Gastroesophageal sphincter (tissue), 4 donors: ENCODE results near the gene PDZD11. TPM values are rescaled to one million over a fixed set of nuclear protein-coding genes. Genes with fewer than 3 reads are reported as not detected.

Source experiments
- ATAC-seq: fragments of 150-250 bp; one replicate; pipeline ENCODE4 v1.9.1; 2016; ENCODE audit warnings: mild to moderate bottlenecking, moderate library complexity
- H3K27ac ChIP-seq, 4 donors: fragments of 200-600 bp; sonication (generic) in 3 of 4; 1 replicate in 3 of 4; 2 replicates in 1 of 4; pipeline ENCODE4 v1.5.1; 2016 to 2019
- H3K27me3 ChIP-seq: fragments of 200-600 bp; sonication (generic); one replicate; pipeline ENCODE4 v1.5.1; 2019
- H3K36me3 ChIP-seq, 2 donors: fragments of 200-600 bp; sonication (generic); one replicate each; pipeline ENCODE4 v1.5.1; 2019; ENCODE audit warnings: control low read depth in 1 of 2
- H3K4me1 ChIP-seq, 3 donors: fragments of 200-600 bp; sonication (generic); 1 replicate in 2 of 3; 2 replicates in 1 of 3; pipeline ENCODE4 v1.5.1; 2016 to 2019; ENCODE audit warnings: control low read depth in 2 of 3
- H3K4me3 ChIP-seq, 2 donors: fragments of 200-600 bp; sonication (generic); one replicate each; pipeline ENCODE4 v1.5.1; 2019; ENCODE audit warnings: mild to moderate bottlenecking in 1 of 2, moderate library complexity in 1 of 2
- H3K9me3 ChIP-seq, 3 donors: fragments of 200-600 bp; sonication (generic); one replicate each; pipeline ENCODE4 v1.5.1; 2017 to 2019; ENCODE audit warnings: control low read depth in 2 of 3
- EP300 ChIP-seq: sonication (generic); formaldehyde crosslinking; IDR thresholded peaks from one replicate; pipeline ENCODE4 v1.6.1; 2017; ENCODE audit warnings: antibody characterized with exemption, mild to moderate bottlenecking
- POLR2A ChIP-seq, 2 donors: fragments of 450-650 bp; IDR thresholded peaks; one replicate each; pipeline ENCODE4 v1.6.1; 2017; ENCODE audit warnings: antibody characterized with exemption in 2 of 2, mild to moderate bottlenecking in 2 of 2, moderate library complexity in 1 of 2
- POLR2AphosphoS5 ChIP-seq: sonication (generic); formaldehyde crosslinking; IDR thresholded peaks from one replicate; pipeline ENCODE4 v1.6.1; 2017; ENCODE audit warnings: antibody characterized with exemption
- WGBS, 2 donors: methylation state at CpG; one replicate each; pipeline ENCODE4 v1.1.5; 2018; ENCODE audit warnings: low coverage in 1 of 2; 5-methylcytosine and 5-hydroxymethylcytosine counted together
- total RNA-seq, 4 donors: library from RNA; depleted of rRNA; stranded (reverse); fragments of >200 nt; gene quantifications; one replicate each; pipeline ENCODE4 v1.1.0, GENCODE V29; 2016
- TF ChIP-seq, protein P1 (sequence below), 4 experiments: fragments of 200-600 bp in 2 of 4; fragments of 450-650 bp in 2 of 4; sonication (generic) in 1 of 4; IDR thresholded peaks; one replicate each; pipeline ENCODE4 v1.5.1; 2017 to 2019; ENCODE audit warnings: antibody characterized with exemption in 4 of 4, mild to moderate bottlenecking in 2 of 4, moderate library complexity in 2 of 4

Gene PDZD11, protein sequence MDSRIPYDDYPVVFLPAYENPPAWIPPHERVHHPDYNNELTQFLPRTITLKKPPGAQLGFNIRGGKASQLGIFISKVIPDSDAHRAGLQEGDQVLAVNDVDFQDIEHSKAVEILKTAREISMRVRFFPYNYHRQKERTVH
- total RNA-seq: 10 to 100 TPM; 27.7 to 33.5 (median 32.3) TPM

DNA sequence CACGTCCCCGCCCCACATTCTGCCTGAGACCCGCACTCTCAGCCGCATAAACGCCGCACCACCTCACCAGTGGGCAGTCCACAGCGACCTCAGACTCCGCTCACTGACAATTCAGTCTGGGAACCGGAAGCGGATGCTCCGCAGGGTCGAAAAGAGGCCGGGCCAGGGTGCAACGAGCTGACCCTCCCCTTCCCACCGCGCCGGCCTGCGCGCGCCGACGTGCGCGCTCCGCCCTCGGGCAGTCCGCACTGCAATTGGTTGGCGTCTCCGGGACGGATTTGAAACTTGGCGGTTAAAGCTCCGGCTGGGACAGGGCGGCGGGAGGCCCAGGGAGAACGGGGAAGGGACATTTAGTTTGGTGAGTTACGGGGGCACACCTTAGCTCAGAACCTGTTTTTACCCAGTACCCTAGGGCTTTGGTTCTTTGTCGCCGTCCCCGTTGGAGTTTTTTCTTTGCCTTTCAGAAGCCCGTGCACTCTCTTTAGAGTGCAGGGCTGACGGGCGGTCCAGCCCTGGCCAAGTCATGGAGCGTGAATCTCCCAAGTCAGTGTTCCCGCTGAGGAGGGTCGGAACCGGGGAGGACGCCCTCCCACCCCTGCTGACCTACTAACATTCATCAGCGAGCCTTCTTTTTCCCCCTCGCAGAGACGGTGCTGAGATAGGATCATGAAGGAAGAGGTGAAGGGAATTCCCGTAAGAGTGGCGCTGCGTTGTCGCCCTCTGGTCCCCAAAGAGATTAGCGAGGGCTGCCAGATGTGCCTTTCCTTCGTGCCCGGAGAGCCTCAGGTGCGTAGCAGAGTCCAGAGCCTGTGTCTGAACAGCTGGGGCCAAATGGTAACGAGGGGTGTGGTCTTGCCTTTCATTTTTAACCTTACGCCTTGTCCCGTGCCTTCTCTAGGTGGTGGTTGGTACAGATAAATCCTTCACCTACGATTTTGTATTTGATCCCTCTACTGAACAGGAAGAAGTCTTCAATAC, at the start of gene PDZD11, which contains the start of gene KIF4A:
TSS of gene PDZD11 (minus strand) at position 135 of the 978 bp plus-strand sequence. CDS start 586 bp downstream, outside the sequence.
TSS of gene KIF4A (plus strand) at position 312 of the 978 bp plus-strand sequence. CDS start at position 667, 355 bp downstream.
- 0 to 15% methylated on average over 5 to 7 of the region's 62 CpGs for WGBS, 2 donors
- TF ChIP-seq POLR2A (IDR thresholded peaks at IDR 0.05): peak in 1 of 2 donors; percentile 12
- TF ChIP-seq POLR2AphosphoS5: peak; percentile 48
- no peak for TF ChIP-seq EP300
- TF ChIP-seq, protein P1, sequence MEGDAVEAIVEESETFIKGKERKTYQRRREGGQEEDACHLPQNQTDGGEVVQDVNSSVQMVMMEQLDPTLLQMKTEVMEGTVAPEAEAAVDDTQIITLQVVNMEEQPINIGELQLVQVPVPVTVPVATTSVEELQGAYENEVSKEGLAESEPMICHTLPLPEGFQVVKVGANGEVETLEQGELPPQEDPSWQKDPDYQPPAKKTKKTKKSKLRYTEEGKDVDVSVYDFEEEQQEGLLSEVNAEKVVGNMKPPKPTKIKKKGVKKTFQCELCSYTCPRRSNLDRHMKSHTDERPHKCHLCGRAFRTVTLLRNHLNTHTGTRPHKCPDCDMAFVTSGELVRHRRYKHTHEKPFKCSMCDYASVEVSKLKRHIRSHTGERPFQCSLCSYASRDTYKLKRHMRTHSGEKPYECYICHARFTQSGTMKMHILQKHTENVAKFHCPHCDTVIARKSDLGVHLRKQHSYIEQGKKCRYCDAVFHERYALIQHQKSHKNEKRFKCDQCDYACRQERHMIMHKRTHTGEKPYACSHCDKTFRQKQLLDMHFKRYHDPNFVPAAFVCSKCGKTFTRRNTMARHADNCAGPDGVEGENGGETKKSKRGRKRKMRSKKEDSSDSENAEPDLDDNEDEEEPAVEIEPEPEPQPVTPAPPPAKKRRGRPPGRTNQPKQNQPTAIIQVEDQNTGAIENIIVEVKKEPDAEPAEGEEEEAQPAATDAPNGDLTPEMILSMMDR (IDR thresholded peaks at IDR 0.05): no peak
- Histone ChIP-seq H3K9me3 (no peaks in the 10 kb centered on the region), H3K4me1 (peaks cover 0 to 10% (median 0%) of the 10 kb centered on the region in 3 donors), H3K27ac (peak within 1 kb of the TSS; percentile 35 to 76 (median 71)), H3K36me3 (peaks cover 0 to 28% of the 10 kb centered on the region in 2 donors), H3K27me3 (no peaks in the 10 kb centered on the region), H3K4me3 (peak within 1 kb of the TSS; percentile 54 to 55)
- ATAC-seq: peak; percentile 96

DNA sequence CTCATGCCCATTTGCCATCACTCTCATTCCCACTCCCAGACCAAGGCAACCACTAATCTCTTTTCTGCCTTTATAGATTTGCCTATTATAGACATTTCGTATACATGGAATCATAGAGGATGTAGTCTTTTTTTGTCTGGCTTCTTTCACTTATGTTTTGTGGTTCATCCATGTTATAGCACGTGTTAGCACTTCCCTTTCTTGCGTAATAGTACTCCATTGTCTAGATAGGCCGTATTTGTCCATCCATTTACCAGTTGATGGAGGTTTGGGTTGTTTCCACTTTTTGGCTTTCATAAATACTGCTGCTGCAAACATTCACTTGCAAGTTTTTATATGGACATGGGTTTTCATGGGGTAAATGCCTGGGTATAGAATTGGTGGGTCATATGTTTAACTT, 48.6 kb upstream of the PDZD11 start:
- Histone ChIP-seq H3K27me3 (no peaks in the 10 kb centered on the region), H3K27ac (no peak overlapping the region), H3K4me3 (no peak overlapping the region), H3K9me3 (no peaks in the 10 kb centered on the region), H3K4me1 (no peaks in the 10 kb centered on the region), H3K36me3 (no peaks in the 10 kb centered on the region)
- TF ChIP-seq, protein P1 (IDR thresholded peaks at IDR 0.05): no peak
- TF ChIP-seq POLR2AphosphoS5: no peak
- no peak for TF ChIP-seq EP300
- TF ChIP-seq POLR2A (IDR thresholded peaks at IDR 0.05): no peak
- no peak for ATAC-seq
- WGBS, 2 donors: 96 to 100% methylated on average over 2 to 4 of the region's 4 CpGs

DNA sequence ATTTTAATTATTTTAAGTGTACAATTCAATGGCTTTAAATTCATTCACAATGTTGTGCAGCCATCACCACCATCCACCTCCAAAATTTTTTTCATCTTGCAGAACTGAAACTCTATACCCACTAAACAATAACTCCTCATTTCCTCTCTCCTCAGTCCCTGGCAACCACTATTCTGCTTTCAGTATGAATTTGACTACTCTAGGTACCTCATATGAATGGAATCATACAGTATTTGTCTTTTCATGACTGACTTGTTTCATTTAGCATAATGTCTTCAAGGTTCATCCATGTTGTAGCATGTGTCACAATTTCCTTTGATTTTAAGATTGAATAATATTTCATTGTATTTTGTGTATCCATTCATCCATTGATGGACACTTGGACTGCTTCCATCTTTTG, 47.0 kb upstream of the PDZD11 start:
- Histone ChIP-seq H3K27me3 (no peaks in the 10 kb centered on the region), H3K4me1 (no peaks in the 10 kb centered on the region), H3K27ac (no peak overlapping the region), H3K4me3 (no peak overlapping the region), H3K9me3 (no peaks in the 10 kb centered on the region), H3K36me3 (no peaks in the 10 kb centered on the region)
- ATAC-seq: no peak
- TF ChIP-seq, protein P1 (IDR thresholded peaks at IDR 0.05): no peak
- TF ChIP-seq EP300: no peak

DNA sequence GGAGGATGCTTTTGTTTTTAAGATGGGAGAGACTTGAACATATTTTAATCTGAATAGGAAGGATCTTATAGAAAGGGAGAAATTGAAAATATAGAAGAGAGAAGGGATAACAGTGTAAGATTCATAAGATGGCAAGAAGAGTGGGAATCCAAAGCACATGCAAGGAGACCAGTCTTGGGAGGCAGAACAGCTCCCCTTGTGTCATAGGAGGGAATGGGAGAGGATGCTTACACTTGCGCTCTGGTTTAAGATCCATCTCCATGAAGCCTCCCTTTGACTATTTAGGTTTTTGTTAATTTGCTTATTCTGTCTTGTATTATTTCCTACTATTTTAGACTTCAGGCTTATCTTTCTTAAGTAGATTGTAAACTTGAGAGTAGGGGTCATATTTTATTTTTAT, 42.9 kb upstream of the PDZD11 start:
- Histone ChIP-seq H3K27ac (no peak overlapping the region), H3K4me1 (no peaks in the 10 kb centered on the region), H3K4me3 (no peak overlapping the region), H3K27me3 (no peaks in the 10 kb centered on the region), H3K9me3 (no peaks in the 10 kb centered on the region), H3K36me3 (no peaks in the 10 kb centered on the region)
- WGBS, 2 donors: 64% methylated on average over 1 of the region's 1 CpG; no CpG with 5 or more reads in 1 of the 2 donors
- TF ChIP-seq POLR2AphosphoS5 (no peak), EP300 (no peak), POLR2A (IDR thresholded peaks at IDR 0.05) (no peak)
- TF ChIP-seq, protein P1 (IDR thresholded peaks at IDR 0.05): no peak
- no peak for ATAC-seq
